H1 (cell line): Measurements from ENCODE around the gene ZNF311. TPM values are rescaled to one million over a fixed set of nuclear protein-coding genes. Genes with fewer than 3 reads are reported as not detected.

Source experiments
- CTCF ChIA-PET: fragments of 300-600 bp; sonication (Branson Sonifier 250); formaldehyde crosslinking; loops from one replicate; lab custom pipeline; 2021; ENCODE audit not compliant: partially characterized antibody; lab: Charles Lee
- POLR2A ChIA-PET: fragments of 300-600 bp; sonication (Branson Sonifier 250); formaldehyde crosslinking; loops from one replicate; lab custom pipeline; 2021; ENCODE audit warnings: inconsistent platforms; ENCODE audit not compliant: partially characterized antibody; lab: Charles Lee
- DNase-seq, 2 experiments: peaks; one replicate each; pipeline versions ENCODE4 v3.0.0 to v3.0.0-alpha.2; 2010 to 2022; ENCODE audit warnings: low spot score in 2 of 2, low read depth in 1 of 2, mixed read lengths in 1 of 2
- FAIRE-seq: peaks from 2 replicates; lab custom pipeline; 2011; peaks lifted over from hg19 to GRCh38; lab: Jason Lieb, UNC
- H2AFZ ChIP-seq: 2 replicates; pipeline ENCODE4 v1.8.1; 2012; ENCODE audit warnings: low read length, inconsistent platforms
- H2AK5ac ChIP-seq: 2 replicates; pipeline ENCODE4 v1.6.1; 2013; ENCODE audit warnings: low read depth, low read length
- H2BK120ac ChIP-seq: replicated peaks from 2 replicates; pipeline ENCODE3; 2013; ENCODE audit warnings: low read depth, low read length, inconsistent platforms
- H2BK12ac ChIP-seq: 2 replicates; pipeline ENCODE4 v1.6.1; 2013; ENCODE audit warnings: low read depth, low read length
- H2BK15ac ChIP-seq: 2 replicates; pipeline ENCODE4 v1.6.1; 2013; ENCODE audit warnings: low read length
- H2BK20ac ChIP-seq: 2 replicates; pipeline ENCODE4 v1.6.1; 2013; ENCODE audit warnings: low read length
- H2BK5ac ChIP-seq: 2 replicates; pipeline ENCODE4 v1.6.1; 2013; ENCODE audit warnings: low read depth, low read length
- H3K14ac ChIP-seq: 2 replicates; pipeline ENCODE4 v1.6.1; 2013; ENCODE audit warnings: inconsistent platforms; ENCODE audit not compliant: insufficient read length
- H3K18ac ChIP-seq: 2 replicates; pipeline ENCODE4 v1.6.1; 2013; ENCODE audit warnings: low read length; ENCODE audit errors: extremely low read depth
- H3K23ac ChIP-seq: 2 replicates; pipeline ENCODE4 v1.6.1; 2013; ENCODE audit warnings: inconsistent platforms; ENCODE audit not compliant: insufficient read length
- H3K23me2 ChIP-seq: 2 replicates; pipeline ENCODE4 v1.6.1; 2013; ENCODE audit warnings: low read depth, low read length
- H3K27ac ChIP-seq: 2 replicates; pipeline ENCODE4 v1.6.1; 2011; ENCODE audit warnings: low read depth, low read length, inconsistent platforms
- H3K27me3 ChIP-seq, 4 experiments: replicated peaks in 1 of 4; 1 replicate in 1 of 4; 2 replicates in 3 of 4; pipeline versions ENCODE4 v1.6.1 to v1.8.1; 2011 to 2013; ENCODE audit warnings: low read length in 3 of 4, mild to moderate bottlenecking in 3 of 4, inconsistent platforms in 2 of 4, mixed read lengths in 2 of 4, moderate library complexity in 1 of 4; ENCODE audit not compliant: control insufficient read depth in 3 of 4, insufficient read depth in 3 of 4; ENCODE audit errors: extremely low read depth in 1 of 4
- H3K36me3 ChIP-seq, 4 experiments: 2 replicates each; pipeline versions ENCODE4 v1.6.1 to v1.8.1; 2011 to 2013; ENCODE audit warnings: mild to moderate bottlenecking in 4 of 4, low read length in 3 of 4, moderate library complexity in 2 of 4, control low read depth in 1 of 4, inconsistent platforms in 1 of 4; ENCODE audit not compliant: insufficient read depth in 4 of 4, control insufficient read depth in 2 of 4
- H3K4ac ChIP-seq: replicated peaks from 2 replicates; pipeline ENCODE3; 2013; ENCODE audit warnings: low read length, low read depth, mixed read lengths, inconsistent platforms; ENCODE audit not compliant: insufficient read length
- H3K4me1 ChIP-seq, 4 experiments: replicated peaks in 1 of 4; 1 replicate in 1 of 4; 2 replicates in 3 of 4; pipeline versions ENCODE4 v1.6.1 to v1.8.1; 2011 to 2013; ENCODE audit warnings: low read length in 3 of 4, inconsistent platforms in 2 of 4, mixed read lengths in 1 of 4; ENCODE audit not compliant: insufficient read depth in 4 of 4, control insufficient read depth in 3 of 4
- H3K4me2 ChIP-seq, 2 experiments: 2 replicates each; pipeline versions ENCODE4 v1.6.1 to v1.8.1; 2011 to 2013; ENCODE audit warnings: low read depth in 2 of 2, low read length in 2 of 2, control low read depth in 1 of 2, inconsistent platforms in 1 of 2, mild to moderate bottlenecking in 1 of 2; ENCODE audit not compliant: insufficient read depth in 1 of 2
- H3K4me3 ChIP-seq, 4 experiments: fragments of 200-600, 300-600 bp in 1 of 4; sonication (generic), shearing (Covaris generic), sonication (Bioruptor Twin) in 1 of 4; 2 replicates each; pipeline versions ENCODE4 v1.5.1 to v1.8.1; 2011 to 2016; ENCODE audit warnings: low read length in 4 of 4, low read depth in 3 of 4, control low read depth in 2 of 4, inconsistent platforms in 2 of 4, mild to moderate bottlenecking in 2 of 4, mixed read lengths in 1 of 4, moderate library complexity in 1 of 4; ENCODE audit not compliant: insufficient read depth in 2 of 4; ENCODE audit errors: extremely low read depth in 1 of 4
- H3K56ac ChIP-seq: replicated peaks from 2 replicates; pipeline ENCODE3; 2013; ENCODE audit warnings: low read depth, mild to moderate bottlenecking, mixed read lengths, low read length, inconsistent platforms; ENCODE audit not compliant: insufficient read length
- H3K79me1 ChIP-seq: 2 replicates; pipeline ENCODE4 v1.6.1; 2013; ENCODE audit warnings: low read depth, low read length, control low read depth
- H3K79me2 ChIP-seq, 2 experiments: 2 replicates each; pipeline versions ENCODE4 v1.6.1 to v1.8.1; 2012 to 2013; ENCODE audit warnings: low read length in 2 of 2, mild to moderate bottlenecking in 2 of 2, inconsistent platforms in 1 of 2; ENCODE audit not compliant: insufficient read depth in 2 of 2, control insufficient read depth in 1 of 2
- H3K9ac ChIP-seq, 4 experiments: replicated peaks in 1 of 4; 1 replicate in 1 of 4; 2 replicates in 3 of 4; pipeline versions ENCODE4 v1.6.1 to v1.8.1; 2011 to 2013; ENCODE audit warnings: low read depth in 3 of 4, low read length in 3 of 4, control low read depth in 2 of 4, mild to moderate bottlenecking in 2 of 4, moderate library complexity in 2 of 4, inconsistent platforms in 1 of 4; ENCODE audit errors: extremely low read depth in 1 of 4
- H3K9me3 ChIP-seq, 2 experiments: 2 replicates each; pipeline versions ENCODE4 v1.6.1 to v1.8.1; 2012 to 2013; ENCODE audit warnings: mild to moderate bottlenecking in 2 of 2, moderate library complexity in 2 of 2, control low read depth in 1 of 2, inconsistent platforms in 1 of 2, low read depth in 1 of 2, low read length in 1 of 2, mixed read lengths in 1 of 2; ENCODE audit not compliant: insufficient read depth in 2 of 2
- H4K20me1 ChIP-seq, 2 experiments: replicated peaks in 1 of 2; 2 replicates each; pipeline versions ENCODE3 to v1.8.1; 2011 to 2013; ENCODE audit warnings: inconsistent platforms in 2 of 2, low read length in 2 of 2, mild to moderate bottlenecking in 1 of 2; ENCODE audit not compliant: insufficient read depth in 2 of 2, control insufficient read depth in 1 of 2
- H4K5ac ChIP-seq: 2 replicates; pipeline ENCODE4 v1.6.1; 2013; ENCODE audit warnings: low read length, low read depth, mixed read lengths, inconsistent platforms; ENCODE audit not compliant: insufficient read length
- H4K8ac ChIP-seq: 2 replicates; pipeline ENCODE4 v1.8.0; 2013; ENCODE audit warnings: mild to moderate bottlenecking, moderate library complexity, low read length, inconsistent platforms; ENCODE audit not compliant: insufficient read depth; ENCODE audit errors: extremely low read depth
- H4K91ac ChIP-seq: replicated peaks from 2 replicates; pipeline ENCODE3; 2013; ENCODE audit warnings: low read length, mixed read lengths, inconsistent platforms; ENCODE audit not compliant: insufficient read length
- BACH1 ChIP-seq: IDR thresholded peaks from 2 replicates; pipeline ENCODE4 v1.6.1; 2012; ENCODE audit warnings: low read length, improper control_type of control experiment
- E2F6 ChIP-seq: IDR thresholded peaks from 2 replicates; pipeline ENCODE4 v1.6.1; 2012; ENCODE audit warnings: inconsistent platforms
- EGR1 ChIP-seq: IDR thresholded peaks from 2 replicates; pipeline ENCODE4 v1.6.1; 2011; ENCODE audit warnings: low read depth, low read length, borderline replicate concordance
- HDAC2 ChIP-seq, 2 experiments: fragments of 300-600 bp in 1 of 2; sonication (generic) in 1 of 2; IDR thresholded peaks; 2 replicates each; pipeline ENCODE4 v1.6.1; 2011 to 2012; ENCODE audit warnings: low read depth in 2 of 2, low read length in 2 of 2, mild to moderate bottlenecking in 2 of 2, moderate library complexity in 2 of 2, borderline replicate concordance in 1 of 2, inconsistent platforms in 1 of 2
- POU5F1 ChIP-seq: IDR thresholded peaks from 2 replicates; pipeline ENCODE4 v1.6.1; 2011; ENCODE audit warnings: low read depth, mild to moderate bottlenecking, low read length, moderate library complexity
- RAD21 ChIP-seq, 2 experiments: IDR thresholded peaks in 1 of 2; conservative IDR thresholded peaks in 1 of 2; 2 replicates each; pipeline ENCODE4 v1.6.1; 2011; ENCODE audit warnings: low read depth in 2 of 2, low read length in 2 of 2, improper control_type of control experiment in 1 of 2, inconsistent platforms in 1 of 2, mild to moderate bottlenecking in 1 of 2, moderate library complexity in 1 of 2
- RNF2 ChIP-seq: fragments of 200-900, 300-1000 bp; sonication (generic); IDR thresholded peaks from 2 replicates; pipeline ENCODE4 v1.7.1; 2016; ENCODE audit warnings: borderline replicate concordance, low read depth, mild to moderate bottlenecking, antibody characterized with exemption, low read length; ENCODE audit not compliant: poor library complexity, severe bottlenecking; ENCODE audit errors: missing control alignments
- SP2 ChIP-seq: IDR thresholded peaks from 2 replicates; pipeline ENCODE4 v1.6.1; 2012; ENCODE audit warnings: mild to moderate bottlenecking, low read length, inconsistent platforms
- TBP ChIP-seq: IDR thresholded peaks from 2 replicates; pipeline ENCODE4 v1.6.1; 2011; ENCODE audit warnings: low read depth, low read length, improper control_type of control experiment
- TEAD4 ChIP-seq: IDR thresholded peaks from 2 replicates; pipeline ENCODE4 v1.6.1; 2012; ENCODE audit warnings: low read depth, low read length, inconsistent platforms, mixed read lengths
- ZNF274 ChIP-seq: IDR thresholded peaks from 2 replicates; pipeline ENCODE4 v1.7.0; 2012; ENCODE audit warnings: low read length, borderline replicate concordance; ENCODE audit errors: extremely low read depth
- WGBS, 2 experiments: shearing (Covaris generic) in 1 of 2; methylation state at CpG; one replicate each; pipeline versions ENCODE4 v1.1.6 to v1.1.7; 2013 to 2015; ENCODE audit warnings: low lambda C conversion rate in 2 of 2, mixed read lengths in 2 of 2, inconsistent platforms in 1 of 2, low coverage in 1 of 2, missing lambda C conversion rate in 1 of 2; ENCODE audit not compliant: insufficient replicate concordance in 2 of 2, insufficient coverage in 1 of 2, insufficient read length in 1 of 2; ENCODE audit errors: extremely low coverage in 1 of 2, missing lambda C conversion rate in 1 of 2; 5-methylcytosine and 5-hydroxymethylcytosine counted together
- polyA plus RNA-seq, 7 experiments: library from polyadenylated mRNA; depleted of rRNA in 3 of 7; stranded (reverse) in 5 of 7; unstranded in 2 of 7; fragments of >200 nt in 5 of 7; fragments of 200-250 nt in 2 of 7; gene quantifications; 1 replicate in 5 of 7; 2 replicates in 1 of 7; 4 replicates in 1 of 7; pipeline versions ENCODE4 v1.2.1 to v1.2.3, GENCODE V29; 2011 to 2013; ENCODE audit warnings: missing spikeins in 2 of 7, mixed read lengths in 2 of 7
- total RNA-seq: library from RNA; stranded (reverse); fragmentation: NEBNext Ultra II Directional; extraction: Animal tissue kit (Norgen Biotek cat#: 25700); gene quantifications from 2 replicates; pipeline ENCODE4 v1.2.1, GENCODE V29; 2021

Gene ZNF311
- total and polyA plus RNA-seq, 2 of the 8 experiments (the other 6 are each of a cell fraction or from before 2014, with no cell fraction given) = 1.9 to 4.2 TPM

GRCh38 chr6:28965706-28966105 is 39.4 kb downstream of the ZNF311 start:
- Histone ChIP-seq H4K5ac (no peak overlapping the region), H2BK12ac (no peak overlapping the region), H3K36me3 (no peaks in the 10 kb centered on the region), H2BK5ac (no peak overlapping the region), H2BK20ac (no peak overlapping the region), H4K91ac (no peak overlapping the region), H3K56ac (no peak overlapping the region), H3K9me3 (peaks cover 0 to 4% of the 10 kb centered on the region in 2 experiments; a peak in 1 of 4 replicates), H3K4me3 (no peak overlapping the region), H3K14ac (no peak overlapping the region), H3K79me2 (no peaks in the 10 kb centered on the region), H2AK5ac (no peak overlapping the region), H3K79me1 (no peaks in the 10 kb centered on the region), H3K9ac (no peak overlapping the region), H4K20me1 (no peaks in the 10 kb centered on the region), H3K4me1 (no peaks in the 10 kb centered on the region), H2AFZ (no peak overlapping the region), H3K18ac (no peak overlapping the region), H3K27ac (no peak overlapping the region), H3K4ac (no peak overlapping the region), H2BK15ac (no peak overlapping the region), H2BK120ac (no peak overlapping the region), H3K23me2 (no peaks in the 10 kb centered on the region), H3K27me3 (no peaks in the 10 kb centered on the region), H3K4me2 (no peak overlapping the region), H4K8ac (no peak overlapping the region), H3K23ac (no peak overlapping the region)
- ChIA-PET CTCF (no interaction called here), POLR2A (no interaction called here)
- 72% methylated on average over 2 of the region's 2 CpGs; no CpG with 5 or more reads in 1 of the 2 experiments for WGBS, 2 experiments
- DNase-seq = no peak
- no peak for FAIRE-seq
- TF ChIP-seq POU5F1 (no peak), TBP (no peak), SP2 (no peak), HDAC2 (IDR thresholded peaks at IDR 0.05; ENCODE audit: borderline replicate concordance in 1 of 2, low read depth in 2 of 2, low read length in 2 of 2) (no peak), BACH1 (no peak), TEAD4 (no peak), RAD21 (IDR thresholded peaks at IDR 0.05 in 1 of 2, conservative IDR thresholded peaks at IDR 0.05 in 1 of 2; ENCODE audit: low read depth in 2 of 2, low read length in 2 of 2) (no peak), EGR1 (no peak), RNF2 (no peak), ZNF274 (no peak), E2F6 (no peak)
